H4 (cell line): Measurements from ENCODE around the gene SELENOM. TPM values are rescaled to one million over a fixed set of nuclear protein-coding genes. Genes with fewer than 3 reads are reported as not detected.

Source experiments
- DNase-seq: peaks from one replicate; pipeline ENCODE4 v3.0.0-alpha.2; 2015; ENCODE audit warnings: low spot score
- total RNA-seq: library from RNA; depleted of rRNA; stranded (reverse); fragments of >200 nt; shearing (Covaris generic); gene quantifications from 2 replicates; pipeline ENCODE4 v1.2.3, GENCODE V29; 2014; rRNA removed

Gene SELENOM, protein sequence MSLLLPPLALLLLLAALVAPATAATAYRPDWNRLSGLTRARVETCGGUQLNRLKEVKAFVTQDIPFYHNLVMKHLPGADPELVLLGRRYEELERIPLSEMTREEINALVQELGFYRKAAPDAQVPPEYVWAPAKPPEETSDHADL
- 2.3 and 10.0 TPM in 2 replicates for total RNA-seq

DNA sequence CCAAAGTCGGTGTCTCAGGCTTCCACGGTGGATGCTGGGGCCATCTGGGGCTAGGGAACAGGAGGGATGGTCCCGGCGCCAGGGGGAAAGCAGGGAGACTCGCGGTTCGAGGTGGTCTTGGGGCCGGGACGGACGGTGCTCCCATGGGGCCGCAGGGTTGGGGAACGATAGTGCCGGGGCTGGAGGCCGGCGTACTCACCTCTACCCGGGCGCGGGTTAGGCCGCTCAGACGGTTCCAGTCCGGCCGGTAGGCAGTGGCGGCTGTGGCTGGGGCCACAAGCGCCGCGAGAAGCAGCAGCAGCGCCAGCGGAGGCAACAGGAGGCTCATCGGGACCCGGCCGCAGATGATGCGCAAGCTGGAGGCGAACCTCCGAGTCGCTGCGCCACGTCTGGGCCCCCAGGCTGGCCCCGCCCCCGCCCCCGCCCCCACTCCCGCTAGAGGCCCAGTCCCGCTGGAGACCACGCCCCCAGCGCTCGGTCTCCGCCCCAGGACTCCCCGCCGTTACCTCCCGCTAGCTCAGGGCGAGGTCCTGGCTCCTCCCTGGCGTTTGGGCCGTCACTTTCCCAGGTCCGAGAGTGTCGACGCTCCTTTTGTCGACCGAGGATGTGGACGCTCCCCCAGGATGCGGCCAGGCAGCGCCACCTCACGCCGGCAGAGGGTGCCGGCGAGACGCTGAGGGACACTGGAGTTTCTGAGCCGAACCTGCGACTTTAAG is at the start of gene SELENOM:
Gene SELENOM, minus strand, starts transcription at position 391 of the 716 bp plus-strand sequence. Its CDS starts 63 bp downstream, at position 328.
- DNase-seq: peak; percentile 69

GRCh38 chr22:31155422-31155821 is 48.1 kb upstream of the SELENOM start:
- no peak for DNase-seq

DNA sequence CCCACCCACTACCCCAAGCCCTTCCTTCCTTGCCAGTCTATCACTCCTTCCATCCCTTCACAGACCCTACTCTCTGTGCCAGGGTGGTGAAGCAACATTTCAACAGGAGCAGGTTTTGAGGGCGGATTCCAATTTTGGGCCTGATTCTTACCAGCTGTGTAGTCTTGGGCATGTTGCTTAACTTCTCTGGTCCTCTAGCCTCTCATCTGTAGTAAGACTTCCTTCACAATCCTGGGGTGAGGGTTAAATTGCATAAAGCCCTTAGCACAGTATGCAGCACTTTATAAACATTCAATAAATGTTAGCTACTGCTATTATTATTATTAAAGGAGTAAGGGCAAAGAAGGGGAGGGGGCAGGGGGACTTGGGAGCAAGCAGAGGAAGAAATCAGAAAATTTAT is 47.6 kb upstream of the SELENOM start:
- DNase-seq: no peak

DNA sequence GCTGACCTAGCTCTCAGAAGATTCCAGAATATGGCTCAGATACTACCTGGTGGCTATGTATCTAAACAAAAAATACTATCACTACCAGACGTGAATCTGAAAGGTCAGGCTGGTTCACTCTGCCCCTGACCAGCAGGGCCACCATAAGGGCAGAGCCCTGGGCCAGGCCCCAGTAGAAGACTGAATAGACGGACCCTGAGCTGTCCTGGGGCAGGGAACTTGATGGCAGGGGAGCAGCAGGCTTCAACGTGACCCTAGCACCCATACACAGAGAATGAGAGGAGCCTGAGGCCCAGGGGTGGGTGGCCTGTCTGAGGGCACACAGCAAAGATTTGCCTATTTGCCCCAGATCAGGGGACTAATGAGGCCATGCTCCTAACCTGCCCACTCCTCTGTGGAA is 46.0 kb upstream of the SELENOM start:
- DNase-seq: no peak

DNA sequence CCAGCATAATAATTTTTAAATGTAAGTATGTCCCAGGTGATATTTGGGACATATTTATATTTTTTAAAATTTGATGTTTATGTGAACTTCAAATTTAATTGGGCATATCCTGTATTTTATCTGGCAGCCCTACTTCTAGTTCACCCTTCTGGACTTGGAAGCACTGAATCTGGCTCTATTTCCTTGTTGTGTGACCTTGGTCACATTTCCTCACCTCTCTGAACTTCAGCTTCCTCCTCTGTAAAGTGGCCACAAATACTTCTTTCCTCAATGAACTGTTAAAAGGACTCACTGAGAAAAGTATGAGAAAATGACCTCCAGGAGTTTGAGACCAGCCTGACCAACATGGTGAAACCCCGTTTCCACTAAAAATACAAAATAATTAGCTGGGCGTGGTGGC is 44.5 kb upstream of the SELENOM start:
- DNase-seq: no peak

GRCh38 chr22:31150615-31151014 is 43.2 kb upstream of the SELENOM start:
- DNase-seq: no peak

DNA sequence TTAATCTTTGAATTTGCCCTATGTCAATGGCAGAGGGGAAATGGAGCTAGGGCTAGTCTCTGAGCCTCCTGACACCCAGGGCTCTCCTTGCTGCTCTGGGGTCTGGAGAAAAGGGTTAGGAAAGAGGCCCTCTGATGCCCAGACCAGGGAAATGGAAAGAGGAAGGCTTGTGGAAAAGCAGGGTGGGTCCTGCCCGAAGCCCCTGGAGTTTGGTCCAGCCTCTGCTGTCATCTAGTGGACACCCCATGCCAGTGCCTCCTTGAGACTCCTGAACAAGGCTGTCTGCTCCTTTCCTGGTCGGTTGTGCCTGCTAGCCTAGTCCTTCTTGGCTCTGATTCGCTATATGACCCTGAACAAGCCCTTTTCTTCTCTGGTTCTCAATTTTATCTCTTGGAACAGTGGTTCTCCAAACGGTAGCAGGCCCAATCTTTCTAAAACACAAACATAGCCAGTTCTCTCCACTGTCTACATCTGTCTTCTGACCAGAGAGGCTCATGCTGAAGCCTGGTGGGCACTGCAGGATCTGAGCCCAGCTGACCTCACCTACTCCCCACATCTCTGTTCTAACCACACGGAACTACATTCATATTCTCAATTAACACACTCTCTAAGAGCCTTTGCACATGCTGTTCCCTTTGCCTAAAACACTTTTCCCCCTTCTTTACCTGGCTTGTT is 41.7 kb upstream of the SELENOM start:
- peak; percentile 47 for DNase-seq

DNA sequence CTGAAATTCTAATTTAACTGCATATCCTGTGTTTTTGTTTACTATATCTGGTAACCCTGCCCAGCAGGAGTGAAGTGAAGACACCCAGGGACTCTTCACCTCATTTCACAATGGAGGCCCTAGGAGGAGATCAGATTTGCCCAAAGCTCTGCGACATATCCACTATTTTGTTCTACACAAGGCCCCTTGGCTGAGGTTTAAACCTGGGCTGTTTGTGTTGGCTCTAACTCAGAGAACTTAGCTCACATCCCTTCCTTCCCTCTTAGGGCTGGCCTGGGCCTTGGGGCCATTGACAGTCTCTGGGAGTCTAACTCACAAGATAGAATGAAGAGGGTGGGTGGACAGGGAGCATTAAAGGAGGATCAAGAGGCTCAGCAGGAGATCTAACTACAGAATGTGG is 41.1 kb upstream of the SELENOM start:
- no peak for DNase-seq

DNA sequence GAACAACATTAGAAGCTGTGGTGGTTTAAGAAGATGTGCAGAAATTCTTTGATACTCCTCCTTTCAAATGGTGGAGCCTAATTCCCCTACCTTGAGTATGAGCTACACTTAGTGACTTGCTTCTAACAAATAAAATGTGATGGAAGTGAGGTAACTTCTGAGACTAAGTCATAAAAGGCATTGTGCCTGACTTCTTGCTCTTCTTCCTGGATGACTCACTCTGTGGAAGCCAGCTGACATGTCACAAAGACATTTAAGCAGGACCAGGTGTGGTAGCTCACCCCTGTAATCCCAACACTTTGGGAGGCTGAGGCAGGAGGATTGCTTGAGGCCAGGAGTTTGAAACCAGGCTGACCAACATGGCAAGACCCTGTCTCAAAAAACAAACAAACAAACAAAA is 36.9 kb upstream of the SELENOM start:
- DNase-seq: no peak

GRCh38 chr22:31143537-31143936 is 36.2 kb upstream of the SELENOM start:
- no peak for DNase-seq

GRCh38 chr22:31143038-31143437 is 35.7 kb upstream of the SELENOM start:
- no peak for DNase-seq

GRCh38 chr22:31142285-31142684 is 34.9 kb upstream of the SELENOM start:
- DNase-seq: no peak

DNA sequence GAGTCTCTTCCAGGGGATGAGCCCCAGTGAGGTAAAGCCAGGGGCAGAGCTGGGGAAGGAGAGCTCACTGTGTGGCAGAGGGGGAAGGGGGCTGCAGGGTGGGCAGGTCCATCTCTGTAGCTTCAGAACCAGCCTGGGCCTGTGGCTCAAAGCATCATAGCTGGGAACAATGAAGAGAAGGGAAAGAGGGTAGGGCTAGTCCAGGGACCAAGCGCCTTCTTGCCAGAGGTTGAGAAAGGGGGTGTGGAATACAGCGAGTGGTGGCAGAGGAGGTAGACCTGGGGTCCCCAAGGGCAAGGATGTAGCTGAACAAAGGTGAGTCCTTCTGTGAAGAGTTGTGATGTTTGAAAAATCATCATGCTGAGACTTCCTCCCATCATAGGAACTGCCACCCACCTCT is 34.2 kb upstream of the SELENOM start:
- no peak for DNase-seq

DNA sequence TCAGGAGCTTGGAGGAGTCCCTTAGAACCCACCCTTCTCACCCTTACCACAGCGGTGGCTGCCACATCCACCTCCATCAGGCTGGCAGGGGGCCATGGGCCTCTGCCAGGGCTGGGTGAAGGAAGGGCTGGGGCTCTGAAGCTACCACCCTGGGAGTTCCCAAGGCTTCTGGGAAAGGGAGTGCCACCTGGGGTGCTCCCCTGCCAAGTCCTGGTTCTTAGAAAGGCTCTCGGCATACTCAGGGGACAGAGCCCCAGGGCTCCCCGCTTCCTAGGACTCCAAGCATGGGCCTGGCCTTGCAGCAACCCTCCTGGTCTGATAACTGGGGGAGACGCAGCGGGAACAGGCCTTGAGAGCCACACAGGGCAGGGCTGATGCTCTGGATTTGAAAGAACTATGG is 33.4 kb upstream of the SELENOM start:
- DNase-seq: no peak

DNA sequence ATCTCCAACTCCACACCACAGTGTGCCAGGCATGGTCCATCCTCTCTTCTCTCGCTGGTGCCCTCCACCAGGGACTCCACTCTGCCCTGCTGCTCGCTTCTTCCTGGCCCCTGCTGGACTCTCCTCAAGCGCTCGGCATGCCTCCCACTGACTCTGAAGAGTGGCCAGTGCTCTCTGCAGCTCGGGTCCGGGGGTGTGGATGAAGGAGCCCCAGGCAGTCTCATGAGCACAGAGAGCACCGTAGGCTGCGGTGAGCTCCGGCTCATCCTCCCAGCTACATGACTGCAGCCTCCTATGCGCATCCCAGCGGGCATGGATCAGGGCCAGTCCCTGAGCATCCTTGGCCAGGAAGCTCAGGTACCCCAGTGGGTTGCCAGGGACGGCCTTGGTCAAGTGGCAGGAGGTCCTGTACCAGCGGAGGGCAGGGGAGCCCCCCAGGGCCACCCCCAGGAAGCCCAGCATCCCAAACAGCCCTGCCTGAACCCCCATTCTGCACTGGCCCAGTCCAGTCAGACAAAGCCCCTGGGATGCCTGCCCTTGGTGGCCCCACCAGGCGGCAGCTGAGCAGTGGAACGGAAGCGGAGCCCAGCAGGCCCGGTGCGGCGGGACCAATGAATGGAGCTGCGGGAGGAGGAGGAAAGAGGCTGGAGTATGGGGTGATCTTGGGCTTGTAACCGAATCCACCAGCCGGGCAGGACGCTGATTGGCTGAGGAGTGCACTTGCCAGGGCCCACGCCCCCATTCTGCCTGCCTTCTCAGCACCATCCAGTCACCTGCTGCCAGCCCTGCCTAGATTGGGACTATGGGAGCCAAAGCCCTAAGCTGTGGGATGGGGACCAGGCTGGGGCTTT is 32.7 kb upstream of the SELENOM start, which contains the start of gene PLA2G3:
Gene PLA2G3, minus strand, starts transcription at position 643 of the 851 bp plus-strand sequence. Its CDS starts 154 bp downstream, at position 489.
- no peak for DNase-seq

DNA sequence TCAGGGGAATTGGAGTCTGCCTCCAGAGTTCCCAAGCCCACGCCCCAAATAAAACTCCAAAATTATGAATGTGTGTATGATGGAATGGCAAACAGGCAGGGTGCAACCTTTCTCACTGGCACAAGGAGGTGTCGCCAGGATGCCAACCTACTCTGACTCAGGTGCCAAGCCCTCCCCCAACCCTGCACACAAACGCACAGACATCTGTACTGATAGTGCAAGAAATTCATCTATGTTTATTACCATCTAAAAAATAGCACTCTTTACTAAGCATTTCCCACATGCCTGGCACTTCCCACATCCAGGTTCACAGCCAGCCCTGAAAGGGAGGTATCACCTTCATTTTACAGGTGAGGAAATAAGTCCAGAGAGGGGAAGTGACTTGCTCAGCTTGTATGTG is 31.7 kb upstream of the SELENOM start:
- no peak for DNase-seq

GRCh38 chr22:31138126-31138525 is 30.8 kb upstream of the SELENOM start:
- DNase-seq: no peak

DNA sequence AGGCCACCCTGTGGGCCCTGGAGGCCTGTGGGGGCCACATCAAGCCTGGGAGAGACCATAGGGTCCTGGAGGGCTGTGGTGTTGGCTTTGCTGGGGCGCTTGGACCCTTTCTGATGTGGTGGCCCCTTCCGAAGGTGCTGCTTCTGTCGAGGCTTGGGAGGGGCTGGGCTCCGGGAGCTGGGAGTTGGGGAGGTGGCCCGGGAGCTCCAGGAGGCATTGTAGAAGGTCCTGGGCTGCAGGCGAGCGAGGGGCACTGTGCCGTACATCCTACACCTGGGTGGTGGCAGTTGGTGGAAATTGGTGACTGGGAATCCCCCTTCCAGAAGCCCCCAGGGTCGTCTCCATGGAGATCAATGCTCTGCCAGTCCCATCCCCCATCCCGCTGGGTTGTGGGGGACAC is 30.4 kb upstream of the SELENOM start:
- no peak for DNase-seq

DNA sequence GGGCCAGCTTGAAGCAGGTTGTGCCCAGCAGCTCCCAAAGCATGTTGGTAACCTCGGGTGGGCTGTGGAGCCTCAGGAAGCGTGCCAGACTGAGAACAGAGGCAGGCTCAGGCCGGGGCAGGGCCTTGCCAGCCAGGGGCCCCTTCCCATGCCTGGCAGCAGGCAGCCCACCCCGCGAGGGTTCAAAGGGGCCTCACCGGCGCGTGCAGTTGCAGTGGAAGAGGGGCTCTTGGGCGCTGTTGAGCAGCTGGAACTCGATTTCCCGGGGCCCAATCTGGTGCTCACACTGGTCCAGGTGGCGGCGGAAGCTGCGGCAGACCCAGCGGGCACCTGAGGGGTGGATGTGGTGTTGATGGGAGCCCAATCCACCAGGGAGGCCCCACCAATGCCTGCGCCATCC is 29.3 kb upstream of the SELENOM start:
- no peak for DNase-seq

DNA sequence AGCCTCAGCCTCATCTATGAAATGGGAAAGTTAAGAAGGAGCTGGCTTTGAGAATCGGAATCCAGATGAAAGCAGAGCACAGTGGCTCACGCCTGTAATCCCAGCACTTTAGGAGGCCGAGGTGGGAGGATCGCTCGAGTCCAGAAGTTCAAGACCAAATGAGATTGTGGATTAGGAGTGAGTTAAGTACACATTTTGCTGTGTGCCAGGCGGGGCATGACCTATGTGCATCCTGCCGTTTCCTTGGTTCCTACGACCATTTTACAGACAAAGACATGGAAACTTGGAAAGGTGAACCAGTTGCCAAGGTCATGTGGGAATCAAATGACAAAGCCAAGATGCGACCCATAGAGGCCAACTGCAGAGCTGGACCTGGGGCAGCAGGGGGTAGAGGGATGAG is 28.8 kb upstream of the SELENOM start:
- no peak for DNase-seq

DNA sequence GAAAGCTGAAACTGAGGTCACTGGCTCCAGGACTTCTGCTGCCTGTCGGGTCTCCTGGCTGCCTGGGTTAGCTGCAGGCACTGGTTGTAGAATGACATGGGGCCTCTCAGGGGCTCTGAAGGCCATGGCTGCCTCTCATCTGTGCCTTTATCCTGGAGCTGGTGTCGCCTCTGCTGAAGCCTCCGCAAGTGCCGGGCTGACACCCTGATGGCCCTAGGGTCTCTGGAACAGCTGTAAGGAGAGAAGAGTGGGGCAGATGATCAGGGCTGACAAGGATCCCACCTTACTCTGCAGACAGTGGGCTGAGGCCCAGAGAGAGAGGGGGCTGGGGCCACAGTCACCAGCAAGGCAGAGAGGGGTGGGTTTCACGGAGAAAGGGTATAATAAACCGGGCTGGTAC is 28.3 kb upstream of the SELENOM start:
- no peak for DNase-seq

GRCh38 chr22:31134688-31135087 is 27.3 kb upstream of the SELENOM start:
- no peak for DNase-seq
